MG63 (cell line): Measurements from ENCODE around the gene VWC2. TPM values are rescaled to one million over a fixed set of nuclear protein-coding genes. Genes with fewer than 3 reads are reported as not detected.

Experiments used
- DNase-seq: peaks from one replicate; pipeline ENCODE4 v3.0.0-alpha.2; 2020
- H3K27me3 ChIP-seq: fragments of 250-450 bp; sonication (Bioruptor Pico); 2 replicates; pipeline ENCODE4 v1.5.1; 2020; ENCODE audit warnings: mild to moderate bottlenecking, moderate library complexity
- H3K36me3 ChIP-seq: fragments of 250-450 bp; sonication (Bioruptor Pico); 2 replicates; pipeline ENCODE4 v1.5.1; 2020; ENCODE audit warnings: mild to moderate bottlenecking, moderate library complexity
- H3K4me3 ChIP-seq: fragments of 250-450 bp; sonication (Bioruptor Pico); 2 replicates; pipeline ENCODE4 v1.5.1; 2020; ENCODE audit warnings: mild to moderate bottlenecking, moderate library complexity
- H3K9me3 ChIP-seq: fragments of 250-450 bp; sonication (Bioruptor Pico); 2 replicates; pipeline ENCODE4 v1.5.1; 2020; ENCODE audit warnings: mild to moderate bottlenecking, moderate library complexity
- total RNA-seq: library from RNA; depleted of rRNA; stranded (reverse); fragments of >200 nt; shearing (Covaris generic); gene quantifications from 2 replicates; pipeline ENCODE4 v1.2.3, GENCODE V29; 2014; ENCODE audit warnings: low replicate concordance

Gene VWC2
- total RNA-seq, 1 experiment from 2014 or later: not detected

DNA sequence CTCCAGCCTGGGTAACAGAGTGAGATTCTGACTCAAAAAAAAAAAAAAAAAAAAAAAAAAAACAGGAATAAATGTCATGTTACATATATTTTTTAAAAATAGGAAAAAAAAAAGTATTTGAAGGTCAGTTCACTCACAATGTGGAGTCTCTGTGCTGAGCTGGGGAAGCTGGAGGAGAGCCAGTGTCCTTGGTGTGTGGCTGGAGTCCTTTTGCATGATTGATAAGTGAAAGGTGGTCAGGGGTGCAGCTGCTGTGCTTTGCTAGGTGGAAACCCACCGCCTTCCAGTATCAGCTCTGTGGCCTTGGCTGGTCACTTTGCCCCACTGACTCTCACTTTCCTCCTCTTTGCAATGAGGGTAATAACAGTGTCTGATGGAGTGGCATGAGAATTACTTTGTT is 101.9 kb downstream of the VWC2 start:
- Histone ChIP-seq H3K36me3 (no peaks in the 10 kb centered on the region), H3K4me3 (no peak overlapping the region), H3K27me3 (no peaks in the 10 kb centered on the region), H3K9me3 (no peaks in the 10 kb centered on the region)
- DNase-seq: no peak

- no peaks in the 10 kb centered on the region for H3K27me3 ChIP-seq
- H3K4me3 ChIP-seq: no peak overlapping the region
- DNase-seq: no peak
- no peaks in the 10 kb centered on the region for H3K36me3 ChIP-seq
- H3K9me3 ChIP-seq: no peaks in the 10 kb centered on the region
Observed at GRCh38 chr7:49876202-49876601, 102.8 kb downstream of the VWC2 start.

DNA sequence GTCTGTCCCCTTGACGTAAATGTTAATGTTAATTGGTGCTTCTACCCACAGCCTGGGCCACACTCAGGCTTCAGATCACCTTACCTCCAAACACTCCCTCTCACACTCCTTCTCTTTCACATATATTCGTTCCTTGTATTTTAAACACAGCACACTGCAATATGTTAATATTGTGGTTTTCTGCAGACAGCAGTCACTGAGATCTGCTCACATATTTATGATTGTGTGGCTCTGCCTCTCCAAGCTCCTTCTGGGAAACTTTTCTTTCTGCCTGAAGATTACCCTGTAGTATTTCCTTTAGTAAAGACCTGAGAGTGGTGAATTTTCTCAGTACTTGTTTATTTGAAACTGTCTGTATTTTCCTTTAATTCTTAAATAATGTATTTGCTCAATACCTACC is 104.7 kb downstream of the VWC2 start:
- Histone ChIP-seq H3K4me3 (no peak overlapping the region), H3K36me3 (no peaks in the 10 kb centered on the region), H3K27me3 (no peaks in the 10 kb centered on the region; the same call in 1 of the 2 replicates), H3K9me3 (no peaks in the 10 kb centered on the region)
- DNase-seq: no peak

DNA sequence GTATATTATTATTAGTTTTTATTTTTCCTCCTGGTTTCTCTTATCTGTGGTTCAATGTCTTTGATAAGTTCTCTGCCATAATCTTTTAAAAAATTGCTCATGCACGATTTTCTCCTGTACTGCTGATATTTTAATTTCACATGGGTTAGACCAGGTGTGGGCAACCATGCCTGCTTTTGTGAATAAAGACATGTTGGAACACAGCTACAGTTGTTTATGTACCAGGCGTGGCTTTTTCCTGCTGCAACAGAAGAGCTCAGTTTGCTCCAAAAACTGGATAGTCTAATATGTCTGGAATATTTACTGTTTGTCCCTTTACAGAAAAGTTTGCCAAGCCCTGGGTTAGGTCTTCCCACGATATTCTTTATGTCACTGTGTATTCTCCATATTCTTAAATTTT is 105.2 kb downstream of the VWC2 start:
- Histone ChIP-seq H3K36me3 (no peaks in the 10 kb centered on the region), H3K9me3 (no peaks in the 10 kb centered on the region), H3K27me3 (no peaks in the 10 kb centered on the region; the same call in 1 of the 2 replicates), H3K4me3 (no peak overlapping the region)
- no peak for DNase-seq

- no peaks in the 10 kb centered on the region for H3K36me3 ChIP-seq
- H3K27me3 ChIP-seq: no peaks in the 10 kb centered on the region; the same call in 1 of the 2 replicates
- H3K4me3 ChIP-seq: no peak overlapping the region
- no peaks in the 10 kb centered on the region for H3K9me3 ChIP-seq
- DNase-seq: no peak
Observed at GRCh38 chr7:49883933-49884332, 110.5 kb downstream of the VWC2 start.

- H3K27me3 ChIP-seq: no peaks in the 10 kb centered on the region; the same call in 1 of the 2 replicates
- no peaks in the 10 kb centered on the region for H3K36me3 ChIP-seq
- DNase-seq: no peak
- no peak overlapping the region for H3K4me3 ChIP-seq
- no peaks in the 10 kb centered on the region for H3K9me3 ChIP-seq
Observed at GRCh38 chr7:49885593-49886285, 112.3 kb downstream of the VWC2 start.

DNA sequence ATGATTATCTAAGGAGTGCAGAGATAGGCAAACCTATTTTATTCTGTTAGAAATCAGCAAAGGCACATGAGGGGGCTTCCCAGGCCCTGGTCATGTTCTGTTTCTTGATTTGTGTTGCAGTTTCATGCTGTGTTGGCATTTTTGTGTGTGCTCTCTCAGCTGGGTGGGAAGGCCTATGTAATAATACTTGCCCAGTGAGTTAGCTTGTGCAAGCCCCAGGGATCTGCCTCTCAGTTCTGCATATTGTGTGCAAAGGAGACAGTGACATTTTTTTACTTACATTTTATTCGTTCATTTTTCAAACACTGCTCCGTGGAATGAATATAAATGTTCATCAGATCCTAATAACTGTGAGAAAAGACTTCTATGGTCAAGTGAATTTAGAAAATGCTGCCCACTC is 119.0 kb downstream of the VWC2 start:
- DNase-seq: no peak
- Histone ChIP-seq H3K27me3 (no peaks in the 10 kb centered on the region), H3K9me3 (no peaks in the 10 kb centered on the region), H3K4me3 (no peak overlapping the region), H3K36me3 (no peaks in the 10 kb centered on the region)

DNA sequence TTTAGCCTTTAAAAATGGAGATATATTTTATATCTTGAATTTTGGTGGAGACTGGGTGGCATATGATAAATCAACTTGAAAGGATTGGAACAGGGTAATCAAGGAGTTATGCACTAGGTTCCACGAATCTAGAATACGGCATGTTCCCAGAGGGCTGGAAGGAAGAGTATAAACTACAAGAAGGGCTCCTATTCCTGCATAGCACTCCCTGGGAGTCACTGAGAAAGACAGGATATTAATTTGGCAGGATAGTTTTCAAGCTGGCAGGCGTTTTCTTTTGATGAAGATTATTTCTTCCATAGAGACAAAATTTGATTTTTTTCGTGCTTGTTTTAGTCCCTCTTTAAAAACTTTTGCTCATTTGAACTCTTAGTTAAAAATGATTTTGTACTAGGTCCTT is 119.7 kb downstream of the VWC2 start:
- Histone ChIP-seq H3K9me3 (no peaks in the 10 kb centered on the region), H3K27me3 (no peaks in the 10 kb centered on the region), H3K36me3 (no peaks in the 10 kb centered on the region), H3K4me3 (no peak overlapping the region)
- DNase-seq: no peak

GRCh38 chr7:49894543-49894942 is 121.1 kb downstream of the VWC2 start:
- Histone ChIP-seq H3K27me3 (no peaks in the 10 kb centered on the region), H3K4me3 (no peak overlapping the region), H3K9me3 (no peaks in the 10 kb centered on the region), H3K36me3 (no peaks in the 10 kb centered on the region)
- DNase-seq: no peak

GRCh38 chr7:49911909-49912308 is 138.5 kb downstream of the VWC2 start:
- no peak for DNase-seq
- H3K36me3 ChIP-seq: no peaks in the 10 kb centered on the region
- H3K27me3 ChIP-seq: no peaks in the 10 kb centered on the region
- H3K4me3 ChIP-seq: no peak overlapping the region
- H3K9me3 ChIP-seq: no peaks in the 10 kb centered on the region

GRCh38 chr7:49926720-49927119 is 153.3 kb downstream of the VWC2 start:
- Histone ChIP-seq H3K36me3 (no peaks in the 10 kb centered on the region), H3K9me3 (no peaks in the 10 kb centered on the region), H3K27me3 (no peaks in the 10 kb centered on the region), H3K4me3 (no peak overlapping the region)
- no peak for DNase-seq

DNA sequence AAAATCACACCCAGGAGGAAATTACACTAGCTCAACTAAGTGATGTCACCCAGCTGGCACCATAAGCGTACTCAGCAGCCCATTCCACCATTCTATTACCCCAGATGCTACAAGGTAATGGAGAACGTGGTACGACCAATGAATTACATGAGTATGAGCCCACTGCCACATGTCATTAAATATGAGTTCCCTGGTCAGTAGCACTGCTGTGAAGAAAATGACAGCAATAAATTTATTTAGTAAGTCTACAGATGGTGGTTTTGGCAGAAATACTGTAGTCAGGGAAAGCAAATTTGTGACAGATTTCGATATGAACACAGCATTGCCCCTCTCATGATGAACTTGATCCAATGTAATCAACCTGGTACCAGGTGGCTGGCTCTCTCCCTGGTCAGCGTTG is 154.2 kb downstream of the VWC2 start:
- DNase-seq: no peak
- Histone ChIP-seq H3K36me3 (no peaks in the 10 kb centered on the region), H3K9me3 (no peaks in the 10 kb centered on the region), H3K4me3 (no peak overlapping the region), H3K27me3 (no peaks in the 10 kb centered on the region)

DNA sequence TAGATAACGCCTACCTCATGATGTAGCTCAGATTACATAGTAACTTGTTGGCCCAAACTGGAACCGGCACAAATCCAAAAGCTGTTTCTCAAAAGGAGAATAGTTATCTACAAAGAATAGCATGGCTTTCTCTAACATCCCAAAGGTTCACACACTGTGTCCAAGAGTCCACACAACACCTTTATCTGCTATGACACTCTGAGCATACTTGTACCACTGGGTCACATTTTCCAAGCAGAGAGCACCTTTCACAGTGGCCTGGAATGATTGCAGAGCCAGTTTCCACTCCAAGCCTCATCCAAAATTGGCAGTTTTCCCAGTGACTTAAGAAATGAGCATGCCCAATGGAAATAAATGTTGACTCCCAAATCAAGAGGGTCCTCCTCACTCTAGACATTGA is 155.3 kb downstream of the VWC2 start:
- Histone ChIP-seq H3K27me3 (no peaks in the 10 kb centered on the region), H3K36me3 (no peaks in the 10 kb centered on the region), H3K9me3 (no peaks in the 10 kb centered on the region), H3K4me3 (no peak overlapping the region)
- no peak for DNase-seq

DNA sequence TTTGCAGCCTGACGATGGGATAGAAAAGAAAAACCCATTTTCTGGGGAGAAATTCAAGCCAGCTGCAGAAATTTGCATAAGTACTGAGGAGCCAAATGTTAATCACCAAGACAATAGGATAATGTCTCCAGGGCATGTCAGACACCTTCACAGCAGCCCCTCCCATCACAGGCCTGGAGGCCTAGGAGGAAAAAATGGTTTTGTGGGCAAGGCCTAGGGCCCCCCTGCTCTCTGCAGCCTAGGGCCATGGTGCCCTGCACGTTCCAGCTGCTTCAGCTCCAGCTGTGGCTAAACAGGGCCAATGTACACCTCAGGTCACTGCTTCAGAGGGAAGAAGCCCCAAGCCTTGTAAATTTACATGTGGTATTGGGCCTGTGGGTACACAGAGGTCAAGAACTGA is 158.2 kb downstream of the VWC2 start:
- H3K27me3 ChIP-seq: no peaks in the 10 kb centered on the region
- no peak overlapping the region for H3K4me3 ChIP-seq
- H3K36me3 ChIP-seq: no peaks in the 10 kb centered on the region
- DNase-seq: no peak
- H3K9me3 ChIP-seq: no peaks in the 10 kb centered on the region

DNA sequence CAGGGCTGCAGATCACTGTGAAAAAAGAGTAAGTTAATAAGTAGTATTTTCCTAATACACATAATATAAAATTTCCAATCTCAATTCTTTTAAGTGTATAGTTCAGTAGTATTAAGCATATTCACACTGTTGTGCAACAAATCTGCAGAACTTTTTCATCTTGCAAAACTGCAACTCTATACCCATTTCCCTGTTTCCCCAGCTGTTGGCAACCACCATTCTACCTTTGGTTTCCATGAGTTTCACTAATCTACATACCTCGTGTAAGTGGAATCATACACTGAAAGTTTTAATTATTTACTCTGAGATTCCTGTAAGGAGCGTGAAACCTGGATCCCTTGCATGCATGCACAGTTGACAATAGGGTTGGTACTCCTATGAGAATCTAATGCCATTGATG is 164.2 kb downstream of the VWC2 start:
- no peaks in the 10 kb centered on the region for H3K9me3 ChIP-seq
- H3K4me3 ChIP-seq: no peak overlapping the region
- no peak for DNase-seq
- H3K36me3 ChIP-seq: no peaks in the 10 kb centered on the region
- H3K27me3 ChIP-seq: no peaks in the 10 kb centered on the region
